ENCODE results near the gene APOH. TPM values are rescaled to one million over a fixed set of nuclear protein-coding genes. Genes with fewer than 3 reads are reported as not detected.

Gene APOH
- total RNA-seq, 4 donors from 2014 or later: not detected

- ATAC-seq (ENCODE audit: low FRiP score): no peak
- no peak for DNase-seq (ENCODE audit: low spot score)
- TF ChIP-seq, protein P1, sequence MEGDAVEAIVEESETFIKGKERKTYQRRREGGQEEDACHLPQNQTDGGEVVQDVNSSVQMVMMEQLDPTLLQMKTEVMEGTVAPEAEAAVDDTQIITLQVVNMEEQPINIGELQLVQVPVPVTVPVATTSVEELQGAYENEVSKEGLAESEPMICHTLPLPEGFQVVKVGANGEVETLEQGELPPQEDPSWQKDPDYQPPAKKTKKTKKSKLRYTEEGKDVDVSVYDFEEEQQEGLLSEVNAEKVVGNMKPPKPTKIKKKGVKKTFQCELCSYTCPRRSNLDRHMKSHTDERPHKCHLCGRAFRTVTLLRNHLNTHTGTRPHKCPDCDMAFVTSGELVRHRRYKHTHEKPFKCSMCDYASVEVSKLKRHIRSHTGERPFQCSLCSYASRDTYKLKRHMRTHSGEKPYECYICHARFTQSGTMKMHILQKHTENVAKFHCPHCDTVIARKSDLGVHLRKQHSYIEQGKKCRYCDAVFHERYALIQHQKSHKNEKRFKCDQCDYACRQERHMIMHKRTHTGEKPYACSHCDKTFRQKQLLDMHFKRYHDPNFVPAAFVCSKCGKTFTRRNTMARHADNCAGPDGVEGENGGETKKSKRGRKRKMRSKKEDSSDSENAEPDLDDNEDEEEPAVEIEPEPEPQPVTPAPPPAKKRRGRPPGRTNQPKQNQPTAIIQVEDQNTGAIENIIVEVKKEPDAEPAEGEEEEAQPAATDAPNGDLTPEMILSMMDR (IDR thresholded peaks at IDR 0.05): no peak
Measured at GRCh38 chr17:66235377-66235994, 6.3 kb upstream of the APOH start.

DNA sequence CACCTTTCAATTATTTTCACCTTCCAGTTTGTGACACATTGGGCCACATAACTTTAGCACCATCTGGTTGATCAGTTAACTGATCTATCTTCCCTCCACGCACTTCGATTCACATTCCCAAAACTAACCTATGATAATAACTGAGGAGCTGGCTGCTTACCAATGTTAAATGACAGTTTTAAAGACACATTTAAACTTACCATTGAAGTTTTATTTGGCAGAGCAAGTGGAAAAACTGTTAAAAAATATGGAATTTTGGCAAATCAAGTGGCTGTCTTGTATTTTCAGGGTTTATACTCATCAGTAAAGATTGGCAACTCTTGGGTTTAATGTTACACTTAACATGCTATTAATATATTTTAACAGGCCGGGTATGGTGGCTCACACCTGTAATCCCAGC is 5.4 kb upstream of the APOH start:
- DNase-seq (ENCODE audit: low spot score) (no peak), ATAC-seq (ENCODE audit: low FRiP score) (no peak)
- TF ChIP-seq, protein P1 (IDR thresholded peaks at IDR 0.05): no peak

DNA sequence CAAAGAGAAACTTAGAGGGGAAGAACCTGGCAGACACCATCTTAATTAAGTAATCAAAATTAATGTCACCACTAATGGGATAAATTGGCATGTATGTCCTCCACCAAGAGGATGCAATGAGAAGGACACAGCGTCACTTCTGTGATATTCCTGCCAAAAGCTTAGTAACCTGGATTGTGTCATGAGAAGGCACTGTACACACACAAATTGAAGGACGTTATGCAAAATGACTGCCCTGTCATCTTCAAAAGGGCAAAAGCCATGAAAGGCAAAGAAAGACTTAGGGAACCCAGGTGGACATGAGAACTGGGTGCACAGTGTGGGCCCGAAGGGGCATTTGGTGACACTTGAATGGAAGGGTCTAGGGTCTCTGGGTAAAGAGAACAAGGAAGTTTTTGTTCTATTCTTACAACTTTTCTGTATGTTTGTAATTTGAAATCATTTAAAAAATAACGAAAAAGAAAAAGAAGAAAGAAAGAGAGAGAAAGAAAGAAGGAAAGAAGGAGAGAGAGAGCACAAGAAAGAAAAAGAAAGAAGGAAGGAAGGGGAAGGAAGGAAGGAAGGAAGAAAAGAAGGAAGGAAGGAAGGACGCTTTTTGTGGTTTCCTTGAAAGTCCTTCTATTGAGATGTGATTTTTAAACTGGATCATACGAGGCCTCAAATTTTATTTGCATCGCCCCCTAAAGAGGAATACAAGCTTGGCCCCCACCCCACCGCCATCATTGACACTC is 4.0 kb upstream of the APOH start:
- TF ChIP-seq, protein P1 (IDR thresholded peaks at IDR 0.05): no peak
- ATAC-seq (ENCODE audit: low FRiP score) (no peak), DNase-seq (ENCODE audit: low spot score) (no peak)

- ATAC-seq (ENCODE audit: low FRiP score): no peak
- DNase-seq (ENCODE audit: low spot score): no peak
- TF ChIP-seq, protein P1 (IDR thresholded peaks at IDR 0.05): no peak
Measured at GRCh38 chr17:66230922-66231591, 1.8 kb upstream of the APOH start.

DNA sequence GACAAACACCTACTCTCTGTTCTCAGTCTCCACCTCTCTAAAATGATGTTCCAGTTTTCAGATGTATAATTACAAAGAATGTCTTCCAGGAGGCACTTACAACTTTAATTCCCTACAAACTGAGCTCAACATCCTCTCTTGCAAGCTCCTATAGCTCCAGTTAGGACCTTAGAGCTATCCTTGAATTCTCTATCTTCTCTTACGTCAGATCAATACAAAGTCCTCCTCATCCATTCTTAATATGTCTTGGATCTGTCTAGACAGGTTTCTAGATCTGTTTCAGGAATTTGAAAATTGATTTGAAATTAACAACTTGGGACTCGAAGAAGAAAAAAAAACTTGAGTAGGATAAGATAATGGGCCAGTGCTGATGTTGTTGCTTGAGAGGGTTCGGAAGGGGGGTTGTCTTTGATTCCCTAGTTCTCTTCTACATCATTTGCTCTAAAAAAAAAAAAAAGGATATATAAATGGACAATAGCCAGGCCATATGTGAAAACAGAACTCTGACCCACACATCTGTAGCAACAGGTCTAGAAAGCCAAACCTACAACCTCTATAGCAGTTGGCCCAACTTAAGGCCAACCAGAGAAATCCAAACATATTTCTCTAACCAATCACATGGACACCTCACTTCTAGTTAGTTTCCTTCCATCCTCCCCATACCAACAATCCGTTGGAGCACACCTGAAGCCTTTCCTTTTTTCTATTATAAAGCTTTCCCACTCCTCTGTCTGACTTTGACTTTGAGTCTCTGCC is 746 bp upstream of the APOH start:
- DNase-seq (ENCODE audit: low spot score): no peak
- ATAC-seq (ENCODE audit: low FRiP score): no peak
- TF ChIP-seq, protein P1 (IDR thresholded peaks at IDR 0.05): no peak

- DNase-seq (ENCODE audit: low spot score): no peak
- no peak for ATAC-seq (ENCODE audit: low FRiP score)
- TF ChIP-seq, protein P1 (IDR thresholded peaks at IDR 0.05): no peak
Measured at GRCh38 chr17:66227212-66228045, 1.8 kb downstream of the APOH start.

Measured in omental fat pad (tissue), 4 donors.